ENCODE measurements around the gene GNG8.

Gene GNG8

GRCh38 chr19:46621191-46622117, 14.5 kb downstream of the GNG8 start:
- no peak for DNase-seq (ENCODE audit: low spot score)
- ChIA-PET POLR2A (ENCODE audit: low non-redundant PET) (no interaction called here), CTCF (interaction anchor here (0.5 to 0.6 kb wide), 2 partner anchors 7 to 362 kb away, joined by 5 read pairs; no protein-coding TSS in a partner anchor)
- TF ChIP-seq, protein P1, sequence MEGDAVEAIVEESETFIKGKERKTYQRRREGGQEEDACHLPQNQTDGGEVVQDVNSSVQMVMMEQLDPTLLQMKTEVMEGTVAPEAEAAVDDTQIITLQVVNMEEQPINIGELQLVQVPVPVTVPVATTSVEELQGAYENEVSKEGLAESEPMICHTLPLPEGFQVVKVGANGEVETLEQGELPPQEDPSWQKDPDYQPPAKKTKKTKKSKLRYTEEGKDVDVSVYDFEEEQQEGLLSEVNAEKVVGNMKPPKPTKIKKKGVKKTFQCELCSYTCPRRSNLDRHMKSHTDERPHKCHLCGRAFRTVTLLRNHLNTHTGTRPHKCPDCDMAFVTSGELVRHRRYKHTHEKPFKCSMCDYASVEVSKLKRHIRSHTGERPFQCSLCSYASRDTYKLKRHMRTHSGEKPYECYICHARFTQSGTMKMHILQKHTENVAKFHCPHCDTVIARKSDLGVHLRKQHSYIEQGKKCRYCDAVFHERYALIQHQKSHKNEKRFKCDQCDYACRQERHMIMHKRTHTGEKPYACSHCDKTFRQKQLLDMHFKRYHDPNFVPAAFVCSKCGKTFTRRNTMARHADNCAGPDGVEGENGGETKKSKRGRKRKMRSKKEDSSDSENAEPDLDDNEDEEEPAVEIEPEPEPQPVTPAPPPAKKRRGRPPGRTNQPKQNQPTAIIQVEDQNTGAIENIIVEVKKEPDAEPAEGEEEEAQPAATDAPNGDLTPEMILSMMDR (conservative IDR thresholded peaks at IDR 0.05; ENCODE audit: low read depth) = no peak
- H3K27ac ChIP-seq = no peak overlapping the region

GRCh38 chr19:46620716-46621115, 15.3 kb downstream of the GNG8 start:
- CTCF ChIA-PET = no interaction called here
- H3K27ac ChIP-seq = no peak overlapping the region
- no peak for DNase-seq (ENCODE audit: low spot score)
- TF ChIP-seq, protein P1 (conservative IDR thresholded peaks at IDR 0.05; ENCODE audit: low read depth) = no peak
- POLR2A ChIA-PET (ENCODE audit: low non-redundant PET) = interaction anchor here (0.6 kb wide), 1 partner anchor 32 kb away, joined by 4 read pairs; no protein-coding TSS in a partner anchor

- ChIA-PET POLR2A (ENCODE audit: low non-redundant PET) (interaction anchor here (0.6 kb wide), 1 partner anchor 32 kb away, joined by 4 read pairs; no protein-coding TSS in a partner anchor), CTCF (no interaction called here)
Measured at GRCh38 chr19:46620267-46620666, 15.7 kb downstream of the GNG8 start.

DNA sequence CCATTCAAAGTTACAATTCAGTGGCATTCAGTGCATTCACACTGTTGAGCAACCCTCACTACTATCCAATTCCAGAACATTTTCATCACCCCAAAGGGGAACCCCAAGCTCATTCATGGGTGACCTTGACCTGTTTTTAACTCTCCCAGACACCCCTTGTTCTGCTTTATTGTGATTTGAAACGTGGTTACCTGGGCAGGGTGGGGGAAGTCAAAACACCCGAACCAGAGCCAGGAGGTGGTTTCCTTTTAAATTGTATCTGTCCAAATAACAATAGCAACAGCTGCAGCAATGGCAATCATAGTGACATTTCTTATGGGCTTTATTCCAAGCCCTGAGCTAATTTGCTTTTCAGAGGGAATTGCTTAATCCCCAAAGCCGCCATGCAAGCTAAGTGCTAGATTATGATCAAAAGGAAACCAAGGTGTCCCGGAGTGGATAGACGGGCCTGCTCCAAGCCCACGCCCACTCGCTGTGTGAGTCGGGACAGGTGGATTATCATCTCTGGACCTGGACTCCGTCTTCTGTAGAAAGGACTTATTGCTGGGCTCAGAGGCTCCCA, 17.3 kb downstream of the GNG8 start:
- TF ChIP-seq, protein P1 (conservative IDR thresholded peaks at IDR 0.05; ENCODE audit: low read depth) = no peak
- ChIA-PET CTCF (interaction anchor here (3.0 kb wide), 1 partner anchor 43 kb away, joined by 45 read pairs; the partner anchor contains the start of gene DACT3), POLR2A (ENCODE audit: low non-redundant PET) (no interaction called here)
- DNase-seq (ENCODE audit: low spot score) = no peak
- no peak overlapping the region for H3K27ac ChIP-seq

More at GRCh38 chr19:46620267-46620666, 15.7 kb downstream of the GNG8 start:
- TF ChIP-seq, protein P1 (conservative IDR thresholded peaks at IDR 0.05; ENCODE audit: low read depth) = no peak
- DNase-seq (ENCODE audit: low spot score) = no peak
- H3K27ac ChIP-seq = no peak overlapping the region

DNA sequence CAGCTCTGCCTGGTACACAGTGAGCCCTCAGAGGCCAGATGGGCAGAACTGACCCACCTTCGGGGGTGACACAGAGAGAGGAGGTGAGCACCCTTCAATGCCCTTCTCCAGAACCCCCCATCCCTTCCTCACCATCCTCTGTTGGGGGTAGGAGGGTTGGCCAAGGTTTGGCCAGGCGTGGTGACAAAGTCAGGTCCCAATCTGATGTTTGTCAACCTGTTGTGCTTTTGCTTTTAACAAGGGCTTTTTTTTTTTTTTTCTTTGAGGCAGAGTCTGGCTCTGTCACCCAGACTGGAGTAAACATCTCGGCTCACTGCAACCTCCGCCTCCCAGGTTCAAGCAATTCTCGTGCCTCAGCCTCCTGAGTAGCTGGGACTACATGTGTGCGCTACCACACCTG, 18.4 kb downstream of the GNG8 start:
- CTCF ChIA-PET = interaction anchor here (0.6 to 3.0 kb wide), 9 partner anchors 10 to 377 kb away, joined by 3 to 45 read pairs (median 3); partner anchors contain the start of gene DACT3
- TF ChIP-seq, protein P1 (conservative IDR thresholded peaks at IDR 0.05; ENCODE audit: low read depth) = no peak
- no peak overlapping the region for H3K27ac ChIP-seq
- no peak for DNase-seq (ENCODE audit: low spot score)
- POLR2A ChIA-PET (ENCODE audit: low non-redundant PET) = interaction anchor here (0.7 kb wide), 1 partner anchor 17 kb away, joined by 4 read pairs; no protein-coding TSS in a partner anchor

- ChIA-PET CTCF (interaction anchor here (0.6 to 3.0 kb wide), 11 partner anchors 10 to 378 kb away, joined by 3 to 45 read pairs (median 3); partner anchors contain the start of gene DACT3), POLR2A (ENCODE audit: low non-redundant PET) (interaction anchor here (0.5 kb wide), 1 partner anchor 112 kb away, joined by 3 read pairs; no protein-coding TSS in a partner anchor)
- TF ChIP-seq, protein P1 (conservative IDR thresholded peaks at IDR 0.05; ENCODE audit: low read depth) = peak; percentile 68
- no peak overlapping the region for H3K27ac ChIP-seq
- peak; percentile 64 for DNase-seq (ENCODE audit: low spot score)
Measured at GRCh38 chr19:46616631-46617322, 19.2 kb downstream of the GNG8 start.

Measured in RWPE1 (cell line).